ENCODE measurements around the gene AVPI1. TPM values are rescaled to one million over a fixed set of nuclear protein-coding genes. Genes with fewer than 3 reads are reported as not detected.

Gene AVPI1, protein sequence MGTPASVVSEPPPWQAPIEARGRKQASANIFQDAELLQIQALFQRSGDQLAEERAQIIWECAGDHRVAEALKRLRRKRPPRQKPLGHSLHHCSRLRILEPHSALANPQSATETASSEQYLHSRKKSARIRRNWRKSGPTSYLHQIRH
- 1.4 and 2.5 TPM in 2 replicates for total RNA-seq (2013; cell fraction: nucleolus; rRNA removed)
- total RNA-seq (2014; rRNA removed) (0.82 and 1.1 TPM in 2 replicates), total RNA-seq (2014; rRNA removed; fragmentation: Illumina TruSeq; extraction: Trizol) (0.37 and 0.63 TPM in 2 replicates), total RNA-seq (2021) (1.1 and 1.4 TPM in 2 replicates), polyA plus RNA-seq (2011; rRNA removed) (0.43 and 1.0 TPM in 2 replicates), polyA plus RNA-seq (2014; fragmentation: Illumina TruSeq; extraction: Trizol) (0.21 and 0.65 TPM in 2 replicates), polyA plus RNA-seq (2014; fragmentation: Nextera tagmentation; extraction: Ambion mirVana) (under 1 TPM; 0.08 to 0.13 TPM), polyA plus RNA-seq (2014; rRNA removed) (0.65 and 1.2 TPM in 2 replicates), polyA plus RNA-seq (2016; fragmentation: Nextera tagmentation; extraction: Ambion mirVana) (1 to 10 TPM; 1.3 to 1.4 TPM), polyA minus RNA-seq (2011; rRNA and poly(A)+ RNA removed) (0.66 and 0.93 TPM in 2 replicates), Bru-seq, nascent RNA (percentile 58 among the genes with signal in this experiment), BruChase-seq, experiment 1, labeled RNA remaining after a 6-hour chase (percentile 33 among the genes with signal in this experiment), BruChase-seq, experiment 2, labeled RNA remaining after a 2-hour chase (percentile 44 among the genes with signal in this experiment)
- 1.2 TPM for polyA plus RNA-seq (2011; ENCODE audit: low read depth)
- polyA plus RNA-seq (2011; cell fraction: cytosol; rRNA removed): 1.4 and 1.9 TPM in 2 replicates
- polyA plus RNA-seq (2011; cell fraction: nucleus; rRNA removed): 0.73 and 0.83 TPM in 2 replicates
- polyA plus RNA-seq (2012): 1.2 and 1.6 TPM in 2 replicates
- 7.1 and 8.2 TPM in 2 replicates for polyA minus RNA-seq (2011; cell fraction: cytosol; rRNA and poly(A)+ RNA removed)
- 1.3 and 1.8 TPM in 2 replicates for polyA minus RNA-seq (2011; cell fraction: nucleus; rRNA and poly(A)+ RNA removed)
- long read RNA-seq, experiment 1, partial matches to known transcripts: 0 of 4 reads
- long read RNA-seq, experiment 1, other reads (novel, unspliced or antisense): 0 of 4 reads
- long read RNA-seq, experiment 2: 0 reads

GRCh38 chr10:97686962-97687784 is at the start of gene AVPI1:
AVPI1 (minus strand) TSS chr10:97687241; CDS start chr10:97679905, 7,336 bp downstream.
- intact Hi-C loops (cut with micrococcal nuclease; ENCODE audit: unreplicated experiment): no loop called here
- CTCF ChIA-PET: interaction anchor here (0.7 to 11.3 kb wide), 19 partner anchors 10 to 360 kb away, joined by 3 to 124 read pairs (median 5); partner anchors contain the start of gene ZFYVE27
- no peaks in the 10 kb centered on the region for H3K79me2 ChIP-seq (ENCODE audit: control insufficient read depth, insufficient read depth, low read length)
- no peak for TF ChIP-seq TCF12 (IDR thresholded peaks at IDR 0.05; ENCODE audit: low read depth, low read length)
- TF ChIP-seq, protein P1, sequence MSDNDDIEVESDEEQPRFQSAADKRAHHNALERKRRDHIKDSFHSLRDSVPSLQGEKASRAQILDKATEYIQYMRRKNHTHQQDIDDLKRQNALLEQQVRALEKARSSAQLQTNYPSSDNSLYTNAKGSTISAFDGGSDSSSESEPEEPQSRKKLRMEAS (IDR thresholded peaks at IDR 0.05; ENCODE audit: low read depth, low read length): peak; percentile 59; the same call in 1 of the 2 replicates
- TF ChIP-seq EZH2 (IDR thresholded peaks at IDR 0.05; ENCODE audit: borderline replicate concordance, control insufficient read depth, low read depth, low read length): no peak
- no peak for TF ChIP-seq SMAD5 (IDR thresholded peaks at IDR 0.05; ENCODE audit: low read depth)
- TF ChIP-seq MYC (IDR thresholded peaks at IDR 0.05; ENCODE audit: insufficient read depth, insufficient read length, insufficient replicate concordance, low read length, severe bottlenecking): no peak
- peak; percentile 61; the same call in 1 of the 2 replicates for TF ChIP-seq RFX5 (IDR thresholded peaks at IDR 0.05; ENCODE audit: low read depth, low read length)
- TF ChIP-seq SIN3A (IDR thresholded peaks at IDR 0.05; ENCODE audit: low read depth, low read length): peak; percentile 33; the same call in 1 of the 2 replicates
- no peak for TF ChIP-seq RELB (IDR thresholded peaks at IDR 0.05; ENCODE audit: low read depth)
- TF ChIP-seq NFYA (IDR thresholded peaks at IDR 0.05; ENCODE audit: borderline replicate concordance, low read depth, low read length): no peak
- no peak for TF ChIP-seq ETV6 (conservative IDR thresholded peaks at IDR 0.05 in 1 of 2, IDR thresholded peaks at IDR 0.05 in 1 of 2; ENCODE audit: borderline replicate concordance in 1 of 2, low read depth in 1 of 2)
- peak; percentile 69; the same call in 1 of the 2 replicates for TF ChIP-seq RB1 (IDR thresholded peaks at IDR 0.05; ENCODE audit: borderline replicate concordance)
- TF ChIP-seq POLR2AphosphoS2 (IDR thresholded peaks at IDR 0.05; ENCODE audit: low read depth, low read length): no peak
- peak; percentile 60; the same call in 1 of the 2 replicates for TF ChIP-seq RUNX3 (IDR thresholded peaks at IDR 0.05; ENCODE audit: low read length)
- peak; percentile 76 for TF ChIP-seq POLR2A (IDR thresholded peaks at IDR 0.05; ENCODE audit: low read depth, low read length)
- no peak for TF ChIP-seq ZNF384 (IDR thresholded peaks at IDR 0.05; ENCODE audit: borderline replicate concordance, low read depth, low read length)
- 0 out of 2 replicates have a peak, but pooled peaks have one; percentile 16 for TF ChIP-seq SREBF1 (IDR thresholded peaks at IDR 0.05; ENCODE audit: low read length)

More at GRCh38 chr10:97686962-97687784, at the start of gene AVPI1:
- 2% methylated on average over 70 of the region's 78 CpGs for WGBS (ENCODE audit: insufficient coverage, insufficient replicate concordance, low lambda C conversion rate, missing lambda C conversion rate)
- SMC1A ChIA-PET (ENCODE audit: uncharacterized antibody, unreplicated experiment): interaction anchor here (1.1 to 5.9 kb wide), 13 partner anchors 10 to 354 kb away, joined by 3 to 38 read pairs (median 7); partner anchors contain the start of genes MARVELD1 and ZFYVE27
- H4K20me1 ChIP-seq (ENCODE audit: control insufficient read depth, insufficient read depth): no peaks in the 10 kb centered on the region
- in situ Hi-C loops (cut with MboI): no loop called here
- peak within 1 kb of the TSS; percentile 63 for H3K9ac ChIP-seq (ENCODE audit: control insufficient read depth, insufficient read depth, low read length)
- no peaks in the 10 kb centered on the region for H3K36me3 ChIP-seq (ENCODE audit: control insufficient read depth in 2 of 2, insufficient read depth in 2 of 2, low read length in 1 of 2)
- POLR2A ChIA-PET: interaction anchor here (0.5 to 1.4 kb wide), 11 partner anchors 8 to 657 kb away, joined by 3 to 6 read pairs (median 3); partner anchors contain the start of genes MARVELD1 and ZFYVE27
- BruUV-seq (replicated peaks): no TSS peak
- H3K9me3 ChIP-seq (replicated peaks; ENCODE audit: control insufficient read depth, insufficient read depth, low read length): no peaks in the 10 kb centered on the region
- peak within 1 kb of the TSS; percentile 96 for H2AFZ ChIP-seq (ENCODE audit: control insufficient read depth, low read depth, low read length)
- no peaks in the 10 kb centered on the region; a peak in 1 of 4 replicates for H3K27me3 ChIP-seq (replicated peaks in 1 of 2; ENCODE audit: control insufficient read depth in 2 of 2, insufficient read depth in 2 of 2, low read length in 1 of 2)
- ATAC-seq: peak; percentile 94
- peak within 1 kb of the TSS; percentile 65 for H3K4me3 ChIP-seq
- peaks cover 18% of the 10 kb centered on the region for H3K4me1 ChIP-seq (ENCODE audit: control insufficient read depth, insufficient read depth, low read length)
- H3K27ac ChIP-seq (ENCODE audit: control insufficient read depth, insufficient read depth): 0 out of 2 replicates have a peak within 1 kb of the TSS, but pooled peaks have one; percentile 19
- peak; percentile 76 for DNase-seq (ENCODE audit: low read depth, low spot score)
- FAIRE-seq: peak; percentile 99
- RAD21 ChIA-PET (ENCODE audit: unreplicated experiment): interaction anchor here (0.8 to 3.3 kb wide), 16 partner anchors 9 to 354 kb away, joined by 3 to 24 read pairs (median 4); partner anchors contain the start of genes ANKRD2, PI4K2A and ZFYVE27
- peak within 1 kb of the TSS; percentile 99 for H3K4me2 ChIP-seq (ENCODE audit: control insufficient read depth, insufficient read depth)
